Stimulated activated CD4-positive, alpha-beta T cell treated with anti-CD3 and anti-CD28 coated beads, Interleukin-2, amount 100 ng/mL, for 24 hours (primary cell): ENCODE measurements around the gene RERE.

Experiments used
- DNase-seq, 2 donors: peaks; one replicate each; pipeline ENCODE4 v3.0.0-alpha.2; 2020

RERE gene

DNA sequence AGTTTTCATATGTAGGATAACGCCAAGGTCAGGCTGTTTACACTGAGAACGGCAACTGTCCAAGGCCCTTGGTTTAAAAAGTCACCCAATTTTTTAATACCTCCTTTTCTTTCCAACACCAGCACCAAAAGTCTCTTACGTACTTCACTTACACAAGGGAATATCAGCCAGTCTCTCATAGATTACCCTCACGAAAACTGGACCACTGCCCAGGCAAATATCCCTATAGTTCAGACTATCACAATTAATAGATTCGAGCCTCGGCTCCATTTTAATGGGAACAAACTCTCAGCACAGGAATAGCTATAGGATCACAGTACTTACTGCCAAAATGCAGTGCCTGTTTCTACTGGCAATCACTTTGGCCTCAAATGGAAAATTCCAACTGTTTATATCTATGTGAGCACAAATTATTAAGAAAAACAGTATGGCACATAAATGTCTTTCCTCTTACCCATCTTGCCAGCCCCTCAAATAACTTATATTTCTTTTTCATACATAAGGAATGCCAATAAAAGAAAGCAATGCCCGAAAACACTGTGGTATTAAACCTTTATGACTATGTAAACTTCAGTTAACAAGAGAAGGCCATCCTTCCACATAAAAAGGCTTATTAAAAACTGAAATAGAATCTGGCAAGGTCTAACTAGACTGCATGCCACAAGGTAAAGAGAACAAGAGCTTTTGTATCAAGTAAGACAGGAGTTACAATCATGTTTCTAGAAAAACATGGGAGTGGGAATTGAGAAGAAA, 401.7 kb downstream of the RERE start:
- no peak for DNase-seq

DNA sequence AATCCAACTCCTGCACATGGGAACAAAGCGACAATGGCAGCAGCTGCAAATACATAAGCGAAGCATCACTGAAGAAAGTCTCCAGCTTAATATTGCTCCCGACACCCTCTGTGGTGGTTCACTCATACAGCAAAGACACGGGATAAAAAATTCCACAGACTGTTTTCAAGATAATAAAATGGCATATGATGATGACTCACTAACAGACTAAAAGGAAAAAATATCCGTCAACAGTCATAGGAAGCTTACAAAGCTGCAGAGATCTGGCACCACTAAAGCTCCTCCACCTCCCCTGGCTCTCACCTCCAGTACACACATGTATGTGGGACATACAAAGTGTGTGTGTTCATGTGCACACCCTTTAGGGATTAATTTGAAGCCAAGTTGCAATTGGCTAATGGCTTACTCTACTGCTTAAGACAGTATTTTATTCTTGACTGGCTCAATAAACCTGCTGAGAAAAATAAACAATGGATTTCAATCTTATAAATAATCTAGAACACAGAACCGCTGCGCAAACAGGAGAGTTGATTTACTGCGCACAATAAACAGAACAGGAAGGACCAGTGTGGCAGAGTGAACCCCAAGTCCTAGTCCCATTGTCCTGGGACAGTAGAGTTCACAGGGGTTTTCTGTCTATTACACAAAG, 405.1 kb downstream of the RERE start:
- no peak for DNase-seq

DNA sequence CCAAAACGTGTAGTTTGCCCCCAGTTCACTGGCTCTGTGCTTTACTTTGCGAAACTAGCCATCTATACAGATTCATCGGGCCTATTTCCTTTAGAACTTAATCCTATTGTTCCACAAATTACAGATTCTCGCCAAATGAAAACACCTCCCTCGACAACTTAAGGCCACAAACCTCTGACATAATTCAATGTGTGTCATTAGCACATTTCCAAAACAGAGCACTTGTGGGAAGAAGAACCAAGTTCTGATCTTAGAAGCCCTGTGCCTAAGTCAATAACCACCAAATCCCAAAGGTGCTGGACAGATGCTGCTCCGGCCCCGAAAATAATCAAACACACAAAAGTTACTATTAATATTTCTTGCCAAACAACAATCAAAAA, 405.6 kb downstream of the RERE start:
- DNase-seq, result no peak

DNA sequence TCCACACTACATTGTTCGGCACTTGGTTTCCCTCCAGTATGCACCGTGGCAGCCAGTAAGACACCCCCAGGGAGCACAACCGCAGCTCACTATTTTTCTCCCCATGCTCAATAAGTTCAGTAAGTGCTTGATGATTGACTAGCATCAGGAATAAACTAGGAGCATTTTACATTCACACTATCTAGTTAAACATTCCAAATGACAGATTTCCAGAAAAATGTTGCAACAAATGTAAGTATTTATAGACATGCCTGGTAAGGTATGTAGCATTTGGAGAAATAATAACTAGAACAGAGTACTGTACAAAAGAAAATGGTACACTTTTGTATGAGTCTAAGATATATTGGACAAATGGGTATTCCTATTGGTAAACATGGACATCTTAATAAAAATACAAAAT, 406.6 kb downstream of the RERE start:
- no peak for DNase-seq

DNA sequence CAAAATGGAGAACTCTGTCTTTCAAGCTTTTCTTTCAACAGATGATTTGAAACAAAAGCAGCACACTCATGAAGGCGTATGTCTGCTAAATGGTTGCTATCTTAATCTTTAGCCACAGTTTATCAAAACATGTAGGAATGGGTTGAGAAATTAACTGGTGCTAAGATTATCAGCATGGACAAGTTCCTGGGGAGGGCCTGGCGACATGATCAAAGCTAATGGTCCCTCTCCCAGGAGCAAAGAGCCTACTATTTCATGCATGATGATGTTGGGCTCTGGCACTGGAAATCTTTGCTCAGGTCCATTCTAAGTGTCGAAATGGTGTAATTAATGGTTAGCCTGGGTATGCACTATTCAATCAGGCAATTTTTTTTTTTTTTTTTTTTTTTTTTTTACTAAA, 407.8 kb downstream of the RERE start:
- no peak for DNase-seq

DNA sequence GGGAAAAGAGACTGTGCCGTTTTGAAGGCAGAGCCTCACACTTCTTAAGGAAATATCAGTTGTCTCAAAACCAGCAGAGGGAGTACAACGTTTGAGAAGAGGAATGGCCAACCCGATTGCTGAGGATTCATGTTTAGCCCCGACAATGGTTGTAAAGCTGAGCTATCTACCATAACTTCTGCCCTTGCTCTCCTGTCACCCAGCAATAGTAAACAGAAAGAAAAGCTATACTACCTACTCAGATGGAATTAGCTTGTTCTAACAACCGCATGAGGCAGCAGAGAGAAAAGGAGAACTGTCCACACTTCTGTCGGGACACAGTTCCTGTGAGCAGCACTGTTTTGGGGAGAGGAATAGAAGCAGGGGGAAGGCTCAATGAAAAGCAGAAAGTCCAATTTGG, 408.3 kb downstream of the RERE start:
- no peak for DNase-seq

DNA sequence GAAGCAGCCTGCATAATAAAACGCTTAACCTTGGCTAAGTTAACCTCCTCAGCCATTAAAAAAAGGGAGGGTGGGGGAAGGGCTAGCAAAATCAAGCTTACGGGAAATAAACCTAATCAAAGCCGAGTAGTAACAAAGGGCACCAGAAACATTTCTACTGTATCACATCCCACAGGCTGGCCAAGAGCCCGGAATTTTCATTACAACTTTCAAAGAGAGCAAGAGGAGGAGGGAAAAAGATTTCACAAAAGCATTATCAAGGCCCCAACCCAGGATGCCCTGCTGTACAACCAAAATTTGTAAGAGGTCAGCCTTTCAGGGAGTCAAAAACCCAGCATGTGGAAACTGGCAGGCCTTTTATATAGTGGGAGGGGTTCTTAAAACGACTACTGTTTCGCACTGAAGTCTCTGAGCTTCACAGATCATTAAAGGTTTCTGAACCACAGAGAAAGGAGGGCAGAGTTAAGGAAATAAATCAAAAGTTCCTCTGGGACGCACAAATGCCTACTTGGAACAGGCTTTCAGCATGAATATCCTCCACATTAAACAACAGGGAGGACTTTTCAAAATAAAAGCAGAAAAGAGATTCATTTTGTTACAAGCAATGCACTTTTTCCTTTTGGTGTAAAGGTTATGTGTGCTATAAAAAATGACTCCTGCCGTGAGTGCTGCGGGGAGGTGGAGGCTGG, 409.1 kb downstream of the RERE start:
- DNase-seq, result no peak

DNA sequence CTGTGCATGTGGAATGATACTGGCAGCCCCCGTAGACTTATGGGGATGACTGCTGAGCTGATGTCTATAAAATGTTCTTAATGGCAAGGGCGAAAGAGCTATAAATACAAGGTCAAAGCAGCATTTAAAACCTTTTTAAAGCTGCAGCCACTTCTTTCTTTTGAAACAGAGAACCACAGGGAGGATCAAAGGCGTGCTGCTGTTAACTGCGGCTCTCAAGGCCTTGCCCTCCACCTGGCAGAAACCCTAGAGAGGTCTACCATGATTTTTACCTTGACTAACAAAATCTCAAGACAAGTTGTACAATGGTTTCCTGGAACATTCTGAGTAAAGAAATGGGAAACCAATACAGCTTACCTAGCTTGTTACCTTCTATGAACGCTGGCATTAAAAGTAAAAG, 409.8 kb downstream of the RERE start:
- no peak for DNase-seq

DNA sequence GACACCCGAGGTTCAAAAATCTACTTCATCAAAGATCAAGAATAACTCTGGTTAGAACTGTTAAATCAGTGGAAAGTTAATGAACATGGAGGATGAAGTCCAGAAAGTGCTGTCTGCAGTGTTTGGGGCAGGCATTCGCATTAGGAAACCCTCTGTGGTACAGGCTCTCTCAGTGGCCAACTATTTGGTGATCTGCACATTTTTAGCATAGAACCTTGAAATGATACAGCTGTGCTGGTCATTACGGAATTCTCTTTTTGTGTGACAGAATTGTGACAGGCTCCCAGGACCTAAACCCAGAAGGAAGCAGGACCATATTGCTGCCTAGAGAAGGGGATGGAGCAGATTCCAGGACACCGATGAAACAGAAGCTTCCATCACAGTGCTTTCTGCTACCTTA, 410.5 kb downstream of the RERE start:
- no peak for DNase-seq

DNA sequence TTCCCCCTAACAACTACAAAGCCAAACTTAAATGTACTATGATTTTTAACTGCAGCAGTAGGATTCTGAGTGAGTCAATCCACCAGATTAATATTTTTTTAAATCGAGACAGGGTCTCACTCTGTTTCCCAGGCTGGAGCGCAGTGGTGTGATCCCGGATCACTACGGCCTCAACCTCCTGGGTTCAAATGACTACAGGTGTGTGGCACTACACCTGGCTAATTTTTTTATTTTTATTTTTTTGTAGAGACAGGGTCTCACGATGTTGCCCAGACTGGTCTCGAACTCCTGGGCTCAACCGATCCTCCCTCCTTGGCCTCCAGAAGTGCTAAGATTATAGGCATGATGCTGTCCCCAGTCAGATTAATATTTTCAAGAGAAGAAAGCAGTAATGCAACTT, 411.4 kb downstream of the RERE start:
- DNase-seq, result no peak

DNA sequence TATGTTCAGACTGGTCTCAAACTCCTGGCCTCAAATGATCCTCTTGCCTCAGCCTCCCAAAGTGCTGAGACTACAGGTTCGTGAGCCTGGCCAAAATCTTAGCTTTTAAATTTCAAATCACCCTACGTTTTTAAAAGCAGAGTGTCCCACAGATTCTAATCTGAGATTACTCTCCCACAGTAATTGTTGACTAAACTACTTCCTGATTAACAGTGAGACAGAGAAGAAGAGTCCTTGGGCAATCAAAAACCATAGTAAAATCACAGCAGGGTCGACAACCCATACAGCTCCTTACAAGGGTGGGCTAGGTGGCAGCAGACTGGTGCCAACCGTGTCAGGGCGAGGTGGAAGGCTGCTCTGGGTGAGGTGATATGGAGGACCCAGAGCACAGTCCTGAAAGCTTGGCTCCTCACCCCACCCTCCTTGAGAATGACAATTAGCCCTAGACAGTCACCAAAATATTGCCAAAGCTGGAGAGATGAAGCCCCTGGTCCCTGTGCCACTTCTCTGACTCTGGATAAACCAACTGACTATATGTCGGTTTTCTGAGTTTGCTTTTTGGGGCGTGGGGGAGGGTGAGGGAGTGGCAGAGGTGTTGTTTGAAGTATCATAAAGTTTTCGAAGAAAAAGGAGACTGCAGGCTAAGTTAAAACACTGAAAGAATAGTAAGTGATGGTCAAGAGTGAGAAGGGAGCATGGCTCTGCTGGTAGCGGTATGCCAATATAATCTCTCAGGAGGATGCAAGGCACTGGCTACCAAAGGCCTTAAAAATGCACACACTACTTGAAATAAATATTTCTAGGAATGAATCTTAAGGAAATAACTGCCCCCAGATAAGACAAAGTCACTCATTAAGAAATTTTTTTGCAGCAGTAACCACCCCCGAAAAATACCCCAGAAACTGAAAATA, 412.7 kb downstream of the RERE start:
- DNase-seq, result no peak

DNA sequence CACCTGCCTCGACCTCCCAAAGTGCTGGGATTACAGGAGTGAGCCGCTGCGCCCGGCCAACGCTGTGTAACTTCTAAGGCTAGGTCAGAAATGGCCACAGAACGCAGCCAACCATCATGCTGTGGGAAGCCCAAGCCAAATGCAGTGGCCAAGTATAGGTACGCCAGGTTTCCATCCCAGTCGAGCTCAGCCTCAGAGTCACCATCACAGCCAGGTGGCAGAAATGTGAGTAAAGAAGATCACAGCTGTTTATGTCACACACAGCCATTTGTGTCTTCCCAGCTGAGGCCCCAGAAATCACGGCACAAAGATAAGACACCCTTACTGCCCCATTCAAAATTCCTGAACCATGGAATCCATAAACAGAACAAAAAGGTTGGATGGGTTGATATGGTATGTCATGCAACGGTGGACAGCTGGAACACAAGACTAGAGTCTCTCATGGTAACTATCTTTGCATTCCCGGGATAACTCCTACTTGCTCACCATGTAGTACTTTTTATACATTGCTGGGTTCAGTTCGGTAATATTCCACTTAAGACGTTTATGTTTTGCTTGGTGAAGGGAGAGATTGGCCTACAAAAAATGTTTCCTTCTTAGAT, 415.2 kb downstream of the RERE start:
- no peak for DNase-seq

DNA sequence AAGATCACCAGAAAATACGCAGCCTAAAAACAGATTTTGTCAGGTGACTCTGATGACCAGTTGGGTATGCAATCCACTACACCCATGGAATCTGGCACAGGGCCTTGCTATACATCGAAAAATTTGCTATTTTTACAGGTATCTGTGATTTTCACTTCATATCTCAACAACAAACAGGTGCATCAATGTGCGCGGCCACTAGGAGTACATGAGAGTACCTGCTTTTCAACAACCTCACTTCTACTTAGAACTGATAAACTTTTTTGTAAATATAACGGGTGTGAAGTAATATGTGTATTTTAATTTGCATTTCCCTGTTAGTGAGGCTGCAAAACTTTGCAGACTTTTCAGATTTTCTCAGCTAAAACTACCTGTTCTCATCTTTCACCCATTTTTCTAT, 418.8 kb downstream of the RERE start:
- DNase-seq, result no peak

DNA sequence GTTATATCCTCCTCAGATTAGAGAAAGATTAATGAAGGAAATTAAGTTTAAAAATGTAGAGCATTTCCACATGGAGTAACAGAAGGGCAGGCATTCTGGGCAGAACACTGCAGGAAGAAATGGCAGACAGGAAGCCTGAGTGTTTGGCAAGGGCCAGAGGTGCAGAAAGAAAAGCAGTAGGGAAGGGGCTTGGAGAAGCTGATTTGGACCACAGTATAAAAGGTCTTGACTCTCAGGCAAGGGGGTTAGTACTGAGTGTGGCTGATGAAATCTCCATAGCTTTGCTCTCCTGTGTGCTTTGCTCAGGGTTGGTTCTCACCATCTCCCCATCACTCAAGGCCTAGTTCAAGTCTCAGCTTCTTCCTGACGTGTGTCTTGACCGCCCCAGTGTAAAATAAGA, 419.4 kb downstream of the RERE start:
- DNase-seq, result no peak

DNA sequence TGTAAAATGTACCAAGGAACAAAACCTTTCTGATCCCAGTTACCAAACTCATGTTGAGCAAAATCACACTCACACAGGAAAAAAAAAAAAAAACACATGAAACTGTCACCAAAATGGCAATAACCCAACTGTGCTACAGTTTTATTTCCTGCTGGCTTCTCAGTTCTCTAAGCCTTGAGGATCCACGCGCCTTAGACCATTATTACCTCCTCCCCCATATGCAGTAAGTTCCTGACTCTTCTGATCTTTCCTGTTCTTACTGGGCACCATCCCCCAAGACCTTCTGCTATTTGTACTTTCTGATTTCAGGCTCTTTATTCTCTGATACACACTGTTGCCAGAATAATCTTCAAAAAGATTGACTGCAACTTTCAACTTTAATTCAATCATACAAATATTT, 419.9 kb downstream of the RERE start:
- no peak for DNase-seq

DNA sequence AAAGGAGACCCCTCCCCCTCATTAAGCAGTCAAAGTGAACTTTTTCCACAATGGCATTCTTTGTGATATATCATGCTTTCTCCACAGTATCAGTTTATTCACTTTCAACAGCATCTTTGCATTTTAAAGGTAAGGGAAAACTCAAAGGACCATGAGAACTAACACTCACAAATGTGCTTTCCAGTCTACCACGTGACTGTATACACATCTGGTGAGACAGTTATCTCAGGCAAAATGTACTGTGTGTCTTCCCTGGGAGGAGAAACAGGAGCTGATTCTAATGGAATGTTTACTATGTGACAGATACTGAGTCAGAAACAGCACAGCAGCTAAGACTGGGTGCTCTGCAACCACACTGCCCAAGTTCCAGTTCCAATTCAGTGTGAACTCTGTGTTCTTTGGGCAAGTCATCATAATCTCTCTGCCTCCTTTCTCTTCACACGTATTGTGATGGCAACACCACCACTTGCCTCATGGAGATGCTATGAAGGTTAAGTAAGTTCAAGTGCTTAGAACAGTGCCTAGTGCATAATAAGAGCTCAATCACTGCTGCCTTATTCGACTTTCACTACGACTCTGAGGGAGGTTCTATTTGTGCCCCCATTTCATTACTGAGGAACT, 420.5 kb downstream of the RERE start:
- peak; percentile 33 for DNase-seq

DNA sequence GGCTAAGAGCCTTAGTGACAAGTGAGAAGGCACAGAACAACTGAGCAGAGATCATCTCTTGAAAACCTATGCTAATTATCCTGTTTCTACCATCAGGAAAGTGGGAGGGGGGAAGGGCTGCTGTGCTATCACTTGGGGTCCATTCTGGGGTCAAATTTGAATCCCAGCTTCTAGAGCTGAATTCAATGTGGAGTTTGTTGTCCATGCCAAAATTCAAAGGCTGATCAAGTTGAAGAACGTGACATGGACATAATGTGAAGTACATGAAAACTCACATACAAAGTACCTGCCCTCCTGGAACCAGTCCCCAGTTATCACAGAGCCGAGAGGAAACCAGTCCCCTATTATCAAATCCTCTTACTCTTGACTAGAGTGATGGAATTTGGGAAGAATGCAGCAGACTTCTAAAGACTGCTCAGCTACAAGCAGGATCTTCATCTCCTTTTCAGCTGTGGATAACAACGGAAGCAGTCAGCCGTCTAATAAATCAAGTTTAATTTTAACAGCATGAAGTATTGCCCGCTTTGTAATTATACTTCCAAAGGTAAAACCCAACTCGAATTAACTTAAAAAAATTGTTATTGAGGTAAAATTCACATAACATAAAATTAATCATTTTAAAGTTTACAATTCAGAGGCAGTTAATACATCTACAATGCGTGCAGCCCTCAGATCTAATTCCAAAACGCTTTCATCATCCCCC, 421.2 kb downstream of the RERE start:
- DNase-seq, result no peak

DNA sequence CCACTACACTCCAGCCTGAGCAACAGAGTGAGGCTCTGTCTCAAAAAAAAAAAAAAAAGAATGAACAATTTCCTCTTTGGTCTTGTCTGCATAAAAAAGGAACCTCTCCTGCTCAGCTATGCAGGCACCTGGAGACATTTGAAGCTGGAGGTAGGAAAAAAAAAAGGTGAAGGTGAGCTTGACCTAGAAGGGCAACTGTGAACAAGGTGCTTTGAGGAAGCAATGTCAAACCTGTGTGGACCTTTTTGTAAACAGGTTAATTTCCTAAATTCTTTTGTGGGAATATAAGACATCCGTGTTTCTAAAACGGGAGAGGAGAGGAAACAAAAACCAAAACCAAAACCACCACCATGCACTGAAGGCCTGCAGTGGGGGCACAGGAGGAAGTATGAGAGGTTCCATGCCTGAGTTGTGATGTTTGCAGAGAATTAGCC, 422.0 kb downstream of the RERE start:
- no peak for DNase-seq

DNA sequence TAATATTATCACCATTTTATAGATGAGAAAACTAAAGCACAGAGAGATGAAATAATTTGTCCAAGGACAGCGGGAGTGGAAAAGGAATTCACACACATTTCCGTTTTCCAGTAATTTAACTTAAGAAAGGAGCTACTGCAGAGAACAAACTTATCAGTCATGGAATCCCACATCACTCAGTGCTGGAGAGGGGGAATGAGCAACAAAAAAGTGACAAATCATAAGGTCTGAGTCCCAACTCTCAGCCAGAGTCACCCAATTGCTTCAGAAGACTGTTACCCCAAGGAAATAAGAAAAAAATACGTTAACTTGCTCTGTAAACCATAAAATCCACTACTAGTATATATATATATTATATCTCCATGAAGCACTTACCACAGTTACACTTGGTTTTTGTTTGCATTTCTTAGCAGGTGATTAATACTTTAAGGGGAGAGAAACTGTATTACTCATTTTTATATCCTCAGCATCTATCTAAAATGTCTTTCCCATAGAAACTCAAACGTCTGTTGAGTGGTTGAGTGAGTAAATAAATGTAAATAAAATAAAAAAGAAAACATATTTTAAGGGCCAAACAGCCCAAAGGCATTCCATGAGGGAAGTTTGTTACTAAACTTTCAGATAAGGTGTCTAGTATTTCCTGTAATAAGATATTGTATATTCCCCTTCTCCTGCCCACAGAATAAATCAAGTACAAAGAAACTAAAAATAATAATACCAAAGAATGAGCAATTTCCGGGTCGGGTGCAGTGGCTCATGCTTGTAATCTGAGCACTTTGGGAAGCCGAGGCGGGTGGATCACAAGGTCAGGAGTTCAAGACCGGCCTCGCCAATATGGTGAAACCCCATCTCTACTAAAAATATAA, 422.8 kb downstream of the RERE start:
- peak; percentile 50 to 59 for DNase-seq

DNA sequence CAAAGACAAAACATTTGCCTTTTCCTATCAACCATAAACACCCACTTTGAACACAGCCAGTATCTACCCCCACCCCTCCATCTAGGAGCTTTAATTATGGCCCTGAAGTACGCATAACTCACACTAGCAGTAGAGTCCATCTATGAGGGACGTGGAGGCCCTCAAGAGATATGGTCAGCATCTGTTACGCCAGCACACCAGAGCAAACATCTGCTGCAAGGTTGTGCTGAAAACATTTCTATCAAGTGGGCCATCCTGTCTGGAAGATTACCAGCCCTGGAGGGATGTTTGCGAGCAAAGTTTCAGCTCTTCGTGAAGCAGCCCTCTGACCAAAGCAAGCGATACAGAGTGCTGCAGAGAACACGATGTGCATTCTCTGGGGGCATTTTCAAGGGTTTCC, 424.9 kb downstream of the RERE start:
- DNase-seq, result no peak

DNA sequence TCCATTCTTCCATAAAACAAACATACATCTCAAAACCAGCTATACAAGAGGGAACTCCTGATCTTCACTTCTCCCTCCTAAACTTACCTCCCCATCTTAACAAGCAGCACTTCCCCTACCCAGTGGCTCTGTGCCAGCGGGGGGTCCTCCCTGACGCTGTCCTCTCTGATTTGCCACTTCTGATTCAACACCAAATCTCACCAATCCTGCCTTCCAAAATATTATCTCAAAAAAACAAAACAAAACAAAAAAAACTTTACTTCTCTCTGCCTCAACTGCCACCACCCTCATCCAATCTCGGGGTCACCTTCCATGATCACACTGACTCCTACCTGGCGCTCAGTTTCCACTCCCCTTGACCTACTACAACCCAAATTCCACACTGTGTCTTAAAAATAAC, 426.7 kb downstream of the RERE start:
- no peak for DNase-seq
